Measurements from ENCODE around the gene KCNN3. TPM values are rescaled to one million over a fixed set of nuclear protein-coding genes. Genes with fewer than 3 reads are reported as not detected.
A peak's percentile ranks its signal among the peaks of the same experiment; 100 is the strongest.

Gene KCNN3
- total RNA-seq, 1 experiment from 2014 or later: 0.36 TPM

GRCh38 chr1:154726896-154727753 lies 143.0 kb downstream of the KCNN3 start:
- no peak for DNase-seq (ENCODE audit: low spot score)

- DNase-seq (ENCODE audit: low spot score): peak; percentile 46
These were observed 143.6 kb downstream of the KCNN3 start for GRCh38 chr1:154726443-154726842.

- no peak for DNase-seq (ENCODE audit: low spot score)
These were observed 144.2 kb downstream of the KCNN3 start for GRCh38 chr1:154725865-154726264.

GRCh38 chr1:154720328-154721297 lies 149.5 kb downstream of the KCNN3 start:
- no peak for DNase-seq (ENCODE audit: low spot score)

- no peak for DNase-seq (ENCODE audit: low spot score)
These were observed 150.3 kb downstream of the KCNN3 start for GRCh38 chr1:154719586-154720327.

GRCh38 chr1:154718566-154718965 lies 151.5 kb downstream of the KCNN3 start:
- no peak for DNase-seq (ENCODE audit: low spot score)

GRCh38 chr1:154717528-154717924 lies 152.6 kb downstream of the KCNN3 start:
- DNase-seq (ENCODE audit: low spot score): no peak

- DNase-seq (ENCODE audit: low spot score): no peak
These were observed 153.2 kb downstream of the KCNN3 start for GRCh38 chr1:154716614-154717527.

- DNase-seq (ENCODE audit: low spot score): no peak
These were observed 154.1 kb downstream of the KCNN3 start for GRCh38 chr1:154716011-154716410.

- no peak for DNase-seq (ENCODE audit: low spot score)
These were observed 154.7 kb downstream of the KCNN3 start for GRCh38 chr1:154715385-154715784.

- DNase-seq (ENCODE audit: low spot score): peak; percentile 35
These were observed 155.4 kb downstream of the KCNN3 start for GRCh38 chr1:154714638-154715037.

GRCh38 chr1:154714052-154714623 lies 155.9 kb downstream of the KCNN3 start:
- DNase-seq (ENCODE audit: low spot score): no peak

GRCh38 chr1:154713005-154713404 lies 157.1 kb downstream of the KCNN3 start:
- DNase-seq (ENCODE audit: low spot score): no peak

GRCh38 chr1:154712166-154712810 lies 157.8 kb downstream of the KCNN3 start:
- DNase-seq (ENCODE audit: low spot score): no peak

GRCh38 chr1:154711416-154711815 lies 158.7 kb downstream of the KCNN3 start:
- DNase-seq (ENCODE audit: low spot score): no peak

GRCh38 chr1:154710106-154710505 lies 160.0 kb downstream of the KCNN3 start:
- no peak for DNase-seq (ENCODE audit: low spot score)

GRCh38 chr1:154707901-154708463 lies 162.1 kb downstream of the KCNN3 start:
- no peak for DNase-seq (ENCODE audit: low spot score)

GRCh38 chr1:154706851-154707250 lies 163.2 kb downstream of the KCNN3 start:
- no peak for DNase-seq (ENCODE audit: low spot score)

- DNase-seq (ENCODE audit: low spot score): no peak
These were observed 164.5 kb downstream of the KCNN3 start for GRCh38 chr1:154705544-154705943.

All from A172 (cell line).